Activated CD4-positive, alpha-beta T cell treated with anti-CD3 and anti-CD28 coated beads, Interleukin-2, Interleukin-6, amounts not matched to agents 100 ng/mL and 50 ng/mL, durations not matched to agents 16 hours and 8 hours (primary cell): Measurements from ENCODE around the gene MIGA1.
"Not testable (repeated sequence)": the region's sequence is repeated elsewhere in the genome, so short reads cannot be mapped to it uniquely, and the experiment has no call there.

Experiments
- DNase-seq: peaks from one replicate; pipeline ENCODE4 v3.0.0-alpha.2; 2020

MIGA1 gene

DNA sequence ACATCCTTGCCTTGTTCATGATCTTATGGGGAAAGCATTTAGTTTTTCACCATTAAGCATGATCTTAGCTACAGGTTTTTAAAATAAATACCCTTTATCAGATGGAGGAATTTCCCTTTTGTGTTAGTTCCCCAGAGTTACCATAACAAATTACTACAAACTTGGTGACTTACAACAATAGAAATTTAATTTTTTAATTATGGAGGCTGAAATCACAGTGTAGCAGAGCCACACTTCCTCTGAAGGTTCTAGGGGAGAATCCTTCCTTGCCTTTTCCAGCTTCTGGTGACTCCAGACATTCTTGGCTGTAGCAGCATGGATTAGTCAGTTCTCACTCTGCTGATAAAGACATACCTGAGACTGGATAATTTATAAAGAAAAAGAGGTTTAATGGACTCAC, 18.5 kb downstream of the MIGA1 start:
- no peak for DNase-seq

DNA sequence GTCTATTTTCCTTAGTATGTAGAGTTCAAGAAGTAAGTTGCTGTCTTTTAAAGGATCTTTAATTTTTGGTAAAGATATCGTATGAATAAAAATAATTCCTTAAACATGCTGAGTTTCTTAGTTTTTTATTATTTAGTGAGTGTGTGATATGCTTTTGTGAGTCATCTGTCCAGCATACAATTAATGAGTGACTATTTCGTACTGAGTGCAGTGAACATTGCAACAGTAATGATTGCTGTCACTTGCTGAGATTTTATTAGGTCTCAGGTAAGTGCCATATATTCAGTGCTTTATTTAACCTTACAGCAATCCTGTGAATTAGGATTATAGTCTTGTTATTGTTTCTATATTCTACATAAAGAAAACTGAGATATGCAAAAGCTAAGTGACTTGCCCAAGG, 22.6 kb downstream of the MIGA1 start:
- DNase-seq, result no peak

- no peak for DNase-seq
Observed at GRCh38 chr1:77803371-77803770, 23.9 kb downstream of the MIGA1 start.

GRCh38 chr1:77809787-77810462, 30.5 kb downstream of the MIGA1 start:
- DNase-seq, result not testable (repeated sequence)

GRCh38 chr1:77811589-77811988, 32.1 kb downstream of the MIGA1 start:
- DNase-seq, result not testable (repeated sequence)

DNA sequence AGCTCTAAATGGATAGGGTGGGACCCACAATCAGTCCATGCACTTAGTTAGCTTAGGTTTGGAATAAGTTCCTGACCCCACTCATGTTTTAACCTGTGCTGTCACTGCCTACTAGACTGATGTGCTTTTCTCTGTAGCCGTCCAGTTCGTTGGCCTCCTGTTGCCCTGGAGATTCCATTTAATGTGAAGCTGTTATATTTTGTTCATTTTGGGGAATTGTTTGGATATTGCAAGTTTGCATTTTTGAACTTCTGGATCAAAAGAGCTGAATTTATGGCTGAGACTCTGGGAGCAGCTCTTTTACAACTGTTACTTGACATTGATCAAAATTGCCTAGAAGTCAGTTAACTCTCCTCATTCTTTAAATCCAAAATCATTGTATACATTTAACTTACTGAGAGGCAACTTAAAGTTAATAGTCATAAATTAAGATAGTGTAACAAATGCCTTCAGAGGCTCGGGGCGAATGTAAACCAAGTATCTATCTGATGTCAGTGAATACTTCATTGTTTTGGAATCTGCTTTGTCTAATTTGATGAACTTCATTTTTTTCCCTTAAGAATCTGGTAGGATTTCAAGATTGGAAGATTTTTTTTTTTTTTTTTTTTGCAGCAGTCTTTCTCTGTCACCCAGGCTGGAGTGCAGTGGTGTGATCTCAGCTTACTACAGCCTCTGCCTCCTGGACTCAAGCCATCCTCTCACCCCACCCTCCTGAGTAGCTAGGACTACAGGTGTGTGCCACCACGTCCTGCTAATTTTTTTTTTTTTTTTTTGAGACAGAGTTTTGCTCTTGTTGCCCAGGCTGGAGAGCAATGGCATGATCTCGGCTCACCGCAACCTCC, 38.1 kb downstream of the MIGA1 start:
- no peak for DNase-seq

- no peak for DNase-seq
Observed at GRCh38 chr1:77820121-77820520, 40.7 kb downstream of the MIGA1 start.

GRCh38 chr1:77824079-77824478, 44.6 kb downstream of the MIGA1 start:
- DNase-seq, result no peak

DNA sequence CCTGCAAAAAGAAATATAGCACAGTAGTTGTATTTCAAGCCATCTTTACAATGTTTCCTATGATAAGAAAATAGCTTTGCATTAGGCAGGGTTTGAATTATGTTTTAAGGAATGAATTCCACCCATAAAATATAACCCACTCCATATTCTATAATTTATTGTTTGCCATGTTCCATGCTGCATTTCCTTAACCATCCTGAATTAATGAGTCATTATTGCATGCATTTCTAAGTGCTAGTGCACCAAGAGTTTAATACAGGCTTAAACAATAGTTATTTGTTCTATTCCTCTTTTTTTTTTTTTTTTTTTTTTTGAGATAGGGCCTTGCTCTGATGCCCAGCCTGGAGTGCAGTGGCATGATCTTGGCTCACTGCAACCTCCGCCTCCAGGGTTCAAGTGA, 45.2 kb downstream of the MIGA1 start:
- no peak for DNase-seq

DNA sequence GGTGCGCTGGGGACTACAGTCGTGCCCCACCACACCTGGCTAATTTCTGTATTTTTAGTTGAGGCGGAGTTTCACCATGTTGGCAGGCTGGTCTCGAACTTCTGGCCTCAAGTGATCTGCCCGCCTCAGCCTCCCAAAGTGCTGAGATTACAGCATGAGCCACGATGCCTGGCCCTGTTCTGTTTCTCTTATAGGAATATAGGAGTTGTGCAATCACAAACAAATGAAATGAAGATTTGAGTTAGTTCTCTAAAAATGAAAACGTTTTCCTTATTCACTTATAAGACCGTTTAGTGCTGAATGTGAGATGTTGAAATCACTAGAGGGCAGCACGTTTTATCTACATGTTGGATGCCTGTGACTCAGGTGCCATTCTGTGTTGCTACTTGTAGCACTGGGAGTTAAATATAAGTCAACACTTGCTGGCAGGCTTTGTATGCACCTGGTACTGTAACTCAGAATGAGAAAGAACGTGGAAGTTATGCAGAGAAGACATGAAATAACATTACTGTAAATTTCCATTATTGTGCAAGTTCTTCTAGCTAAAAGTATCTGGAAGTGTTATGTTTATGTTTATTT, 45.8 kb downstream of the MIGA1 start:
- DNase-seq, result peak; percentile 27

DNA sequence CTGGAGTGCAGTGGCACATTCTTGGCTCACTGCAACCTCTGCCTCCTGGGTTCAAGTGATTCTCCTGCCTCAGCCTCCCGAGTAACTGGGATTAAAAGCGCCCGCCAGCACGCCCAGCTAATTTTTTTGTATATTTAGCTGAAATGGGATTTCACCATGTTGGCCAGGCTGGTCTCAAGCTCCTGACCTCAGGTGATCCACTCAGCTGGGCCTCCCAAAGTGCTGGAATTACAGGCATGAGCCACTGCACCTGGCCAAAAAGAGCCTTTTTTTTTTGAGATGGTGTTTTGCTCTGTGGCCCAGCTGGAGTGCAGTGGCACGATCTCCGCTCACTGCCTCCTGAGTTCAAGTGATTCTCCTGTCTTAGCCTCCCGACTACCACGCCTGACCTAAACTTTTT, 47.4 kb downstream of the MIGA1 start:
- not testable (repeated sequence) for DNase-seq

GRCh38 chr1:77828098-77828497, 48.6 kb downstream of the MIGA1 start:
- no peak for DNase-seq

DNA sequence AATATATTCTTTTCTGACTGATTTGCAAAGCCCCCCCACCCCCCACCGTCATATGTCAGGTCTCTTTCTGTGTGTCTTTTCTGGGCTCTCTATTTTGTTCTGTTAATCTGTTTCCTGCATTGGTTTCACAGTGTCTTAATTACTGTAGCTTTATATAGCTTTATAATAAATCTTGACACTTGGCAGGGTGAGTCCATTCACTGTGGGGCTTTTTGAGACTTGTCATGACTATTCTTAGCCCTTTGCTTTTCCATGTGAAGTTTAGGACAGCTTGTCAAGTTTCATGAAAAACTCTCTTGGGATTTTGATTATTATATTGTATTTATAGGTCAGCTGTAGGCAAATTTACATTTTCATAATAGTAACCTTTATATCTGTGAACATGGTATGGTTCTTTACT, 50.4 kb downstream of the MIGA1 start:
- DNase-seq, result no peak

DNA sequence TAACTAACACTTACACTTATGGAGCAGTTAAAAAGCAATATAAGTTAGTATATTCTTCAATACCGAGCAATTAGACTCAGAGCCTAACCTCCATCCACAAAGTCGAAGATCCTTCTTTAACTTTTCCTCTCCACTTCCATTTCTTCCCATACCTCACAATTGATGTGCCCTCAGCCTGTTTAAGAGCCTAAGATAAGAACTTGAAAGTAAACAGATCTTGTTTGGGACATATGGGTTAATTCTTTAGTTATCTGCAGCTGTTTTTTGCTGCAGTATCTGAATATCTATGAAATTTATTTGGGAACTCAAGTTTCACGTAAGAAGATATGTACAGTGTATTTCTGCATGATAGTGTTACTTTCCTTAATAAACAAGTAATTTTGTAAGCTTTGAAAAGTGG, 51.5 kb downstream of the MIGA1 start:
- DNase-seq, result no peak

- DNase-seq, result no peak
Observed at GRCh38 chr1:77831566-77831965, 52.1 kb downstream of the MIGA1 start.

DNA sequence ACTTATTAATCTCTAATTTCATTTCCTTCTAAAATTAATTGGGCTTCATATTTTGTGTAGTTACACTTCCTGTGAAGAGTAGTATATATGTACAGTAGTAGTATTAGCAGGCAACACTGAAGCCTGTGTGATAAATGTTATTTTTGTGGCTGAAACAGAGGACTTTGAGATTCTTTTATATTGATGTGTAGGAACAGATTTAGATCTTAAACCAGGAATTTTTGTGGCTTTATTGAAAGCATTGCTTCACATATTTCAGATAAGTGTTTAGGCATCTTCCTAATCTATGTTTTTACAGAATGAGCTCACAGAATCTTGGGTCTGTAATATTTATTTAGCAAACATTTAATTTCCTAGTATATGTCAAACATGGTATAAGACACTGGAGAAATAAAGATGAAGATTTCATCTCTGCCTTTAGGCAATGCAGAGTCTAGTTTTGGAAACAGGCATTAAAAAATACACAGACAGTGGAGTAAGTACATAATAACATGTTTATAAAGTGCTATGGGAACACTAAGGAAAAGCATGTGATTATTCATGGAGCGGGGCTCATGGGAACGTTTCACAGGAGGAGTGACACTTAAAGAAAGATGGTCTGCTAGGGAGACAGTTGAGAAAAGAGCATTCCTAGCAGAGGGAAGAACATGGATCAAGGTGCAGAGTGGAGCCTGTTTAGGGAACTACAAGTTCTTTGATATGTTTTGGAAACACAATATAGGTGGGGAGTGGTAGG, 52.7 kb downstream of the MIGA1 start:
- no peak for DNase-seq

DNA sequence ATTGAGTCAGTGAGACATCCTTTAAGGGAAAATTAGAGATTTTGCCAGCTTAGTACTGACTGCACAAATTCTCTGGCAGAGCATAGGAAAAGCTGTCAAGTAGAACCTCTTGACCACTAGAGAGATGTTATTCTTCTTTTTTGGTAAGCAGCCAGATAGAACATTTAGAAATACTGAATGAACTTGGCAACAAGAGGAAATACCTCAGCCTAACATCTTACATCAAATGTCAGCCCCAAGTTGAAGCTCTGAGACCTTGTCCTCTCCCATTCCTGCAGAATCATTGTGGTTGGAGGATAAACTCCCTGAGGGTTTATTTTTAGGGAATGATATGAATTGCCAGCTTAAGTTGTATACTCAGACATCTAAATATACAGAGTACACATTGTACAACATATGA, 53.5 kb downstream of the MIGA1 start:
- no peak for DNase-seq

GRCh38 chr1:77833521-77834100, 54.2 kb downstream of the MIGA1 start:
- no peak for DNase-seq

- DNase-seq, result no peak
Observed at GRCh38 chr1:77834771-77835334, 55.4 kb downstream of the MIGA1 start.

- no peak for DNase-seq
Observed at GRCh38 chr1:77841574-77841973, 62.1 kb downstream of the MIGA1 start.

DNA sequence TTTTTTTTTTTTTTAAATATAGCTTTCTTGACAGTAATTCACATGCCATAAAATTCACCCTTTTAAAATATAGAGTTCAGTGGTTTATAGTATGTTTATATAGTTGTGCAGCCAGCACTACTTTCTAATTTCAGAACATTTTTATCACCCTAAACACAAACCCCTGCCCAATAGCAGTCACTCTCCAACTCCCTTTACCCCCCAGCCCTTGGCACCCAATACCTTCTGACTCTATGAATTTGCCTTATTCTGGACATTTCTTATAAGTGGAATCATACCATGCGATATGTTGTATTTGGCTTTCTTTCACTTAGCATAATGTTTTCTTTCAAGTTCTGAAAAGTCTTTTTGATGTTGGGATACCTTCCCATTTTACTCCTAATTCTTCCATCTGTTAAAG, 66.5 kb downstream of the MIGA1 start:
- DNase-seq, result no peak

- DNase-seq, result no peak
Observed at GRCh38 chr1:77846966-77847365, 67.5 kb downstream of the MIGA1 start.

DNA sequence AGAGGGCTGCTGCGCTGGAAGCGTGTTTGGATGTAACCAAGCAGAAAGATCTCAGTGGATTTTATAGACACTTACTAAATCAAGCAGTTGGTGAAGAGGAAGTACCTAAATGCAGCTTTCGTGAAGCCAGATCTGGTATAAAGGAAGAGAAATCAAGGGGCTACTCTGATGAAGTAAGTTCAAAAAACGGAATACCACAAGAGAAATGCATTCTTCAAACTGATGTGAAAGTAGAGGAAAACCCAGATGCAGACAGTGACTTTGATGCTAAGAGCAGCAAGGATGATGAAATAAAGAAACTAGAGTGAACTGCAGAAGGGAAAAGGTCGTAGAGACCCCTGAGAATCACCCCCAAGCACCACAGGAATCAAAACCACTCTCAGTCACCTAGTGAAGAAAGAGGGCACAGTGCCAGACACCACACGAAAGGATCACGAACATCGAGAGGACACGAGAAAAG, 68.2 kb downstream of the MIGA1 start:
- no peak for DNase-seq
